ENCODE results near the gene ZNF281. TPM values are rescaled to one million over a fixed set of nuclear protein-coding genes. Genes with fewer than 3 reads are reported as not detected.

ZNF281 gene
- total RNA-seq, 4 donors from 2014 or later, result 15.3 to 24.7 (median 18.5) TPM

DNA sequence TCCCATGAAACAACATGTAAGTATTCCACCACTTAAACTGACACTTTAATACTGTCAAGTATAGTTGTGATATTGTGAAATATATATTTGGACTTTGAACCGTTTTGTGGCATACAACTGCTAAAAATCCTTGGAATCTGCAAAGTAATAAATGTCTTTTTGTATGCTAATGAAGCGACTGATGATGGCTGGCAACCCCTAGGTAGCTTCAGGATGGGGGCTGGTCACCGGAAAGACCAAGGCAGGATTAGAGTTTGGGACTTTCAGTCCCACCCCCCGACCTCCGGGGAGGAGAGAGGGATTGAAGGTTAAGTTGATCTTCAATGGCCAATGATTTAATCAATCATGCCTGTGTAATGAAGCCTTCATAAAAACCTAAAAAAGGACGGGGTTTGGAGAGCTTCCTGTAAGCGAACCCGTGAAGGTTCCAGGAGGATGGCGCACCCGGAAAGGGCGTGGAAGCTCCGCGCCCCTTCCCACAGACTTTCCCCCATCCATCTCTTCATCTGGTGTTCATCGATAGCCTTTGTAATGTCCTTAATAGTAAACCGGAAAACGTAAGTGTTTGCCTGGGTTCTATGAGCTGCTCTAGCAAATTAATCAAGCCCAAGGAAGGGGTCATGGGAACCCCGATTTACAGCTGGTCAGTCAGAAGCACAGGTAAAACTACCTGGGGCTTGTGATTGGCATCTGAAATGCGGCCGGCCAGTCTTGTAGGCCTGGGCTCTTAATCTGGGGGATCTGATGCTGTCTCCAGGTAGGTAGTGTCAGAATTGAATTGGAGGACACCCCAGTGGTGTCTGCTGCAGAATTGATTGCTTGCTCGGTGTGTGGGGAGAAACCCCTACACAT, 1.8 kb upstream of the ZNF281 start:
- H3K9me3 ChIP-seq, result no peaks in the 10 kb centered on the region
- H3K27me3 ChIP-seq, result no peaks in the 10 kb centered on the region
- peaks cover 0 to 5% of the 10 kb centered on the region in 2 donors for H3K4me1 ChIP-seq
- H3K27ac ChIP-seq, result no peak overlapping the region
- intact Hi-C loops (cut with DNase I; ENCODE audit: low total_unique reads), result no loop called here
- TF ChIP-seq, protein P1, sequence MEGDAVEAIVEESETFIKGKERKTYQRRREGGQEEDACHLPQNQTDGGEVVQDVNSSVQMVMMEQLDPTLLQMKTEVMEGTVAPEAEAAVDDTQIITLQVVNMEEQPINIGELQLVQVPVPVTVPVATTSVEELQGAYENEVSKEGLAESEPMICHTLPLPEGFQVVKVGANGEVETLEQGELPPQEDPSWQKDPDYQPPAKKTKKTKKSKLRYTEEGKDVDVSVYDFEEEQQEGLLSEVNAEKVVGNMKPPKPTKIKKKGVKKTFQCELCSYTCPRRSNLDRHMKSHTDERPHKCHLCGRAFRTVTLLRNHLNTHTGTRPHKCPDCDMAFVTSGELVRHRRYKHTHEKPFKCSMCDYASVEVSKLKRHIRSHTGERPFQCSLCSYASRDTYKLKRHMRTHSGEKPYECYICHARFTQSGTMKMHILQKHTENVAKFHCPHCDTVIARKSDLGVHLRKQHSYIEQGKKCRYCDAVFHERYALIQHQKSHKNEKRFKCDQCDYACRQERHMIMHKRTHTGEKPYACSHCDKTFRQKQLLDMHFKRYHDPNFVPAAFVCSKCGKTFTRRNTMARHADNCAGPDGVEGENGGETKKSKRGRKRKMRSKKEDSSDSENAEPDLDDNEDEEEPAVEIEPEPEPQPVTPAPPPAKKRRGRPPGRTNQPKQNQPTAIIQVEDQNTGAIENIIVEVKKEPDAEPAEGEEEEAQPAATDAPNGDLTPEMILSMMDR (IDR thresholded peaks at IDR 0.05), result no peak
- no peak for TF ChIP-seq POLR2A (IDR thresholded peaks at IDR 0.05)
- no peak overlapping the region for H3K4me3 ChIP-seq
- DNase-seq, result no peak
- H3K36me3 ChIP-seq, result no peaks in the 10 kb centered on the region

DNA sequence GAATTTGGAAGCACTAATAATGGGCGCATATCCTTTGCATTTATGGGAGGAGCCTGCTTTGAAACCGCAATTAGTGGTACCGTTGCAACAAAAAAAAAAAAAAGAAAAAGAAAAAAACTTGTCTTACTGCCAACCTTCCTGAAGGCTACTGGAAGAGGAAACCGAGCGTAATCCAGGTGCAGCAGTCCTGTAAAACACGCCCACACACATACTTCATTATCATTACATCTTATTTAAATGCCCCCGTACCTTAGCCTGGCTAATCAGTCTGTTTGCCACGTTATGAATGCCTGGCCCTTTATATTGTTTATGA, 686 bp upstream of the ZNF281 start:
- peaks cover 4 to 5% of the 10 kb centered on the region in 2 donors for H3K4me1 ChIP-seq
- TF ChIP-seq, protein P1 (IDR thresholded peaks at IDR 0.05), result no peak
- no peak for TF ChIP-seq POLR2A (IDR thresholded peaks at IDR 0.05)
- H3K36me3 ChIP-seq, result no peaks in the 10 kb centered on the region
- H3K9me3 ChIP-seq, result no peaks in the 10 kb centered on the region
- peak overlapping the region in 1 of 2 donors; percentile 85 for H3K4me3 ChIP-seq
- DNase-seq, result no peak
- H3K27ac ChIP-seq, result peak overlapping the region in 1 of 2 donors; percentile 78
- intact Hi-C loops (cut with DNase I; ENCODE audit: low total_unique reads), result no loop called here
- H3K27me3 ChIP-seq, result no peaks in the 10 kb centered on the region

DNA sequence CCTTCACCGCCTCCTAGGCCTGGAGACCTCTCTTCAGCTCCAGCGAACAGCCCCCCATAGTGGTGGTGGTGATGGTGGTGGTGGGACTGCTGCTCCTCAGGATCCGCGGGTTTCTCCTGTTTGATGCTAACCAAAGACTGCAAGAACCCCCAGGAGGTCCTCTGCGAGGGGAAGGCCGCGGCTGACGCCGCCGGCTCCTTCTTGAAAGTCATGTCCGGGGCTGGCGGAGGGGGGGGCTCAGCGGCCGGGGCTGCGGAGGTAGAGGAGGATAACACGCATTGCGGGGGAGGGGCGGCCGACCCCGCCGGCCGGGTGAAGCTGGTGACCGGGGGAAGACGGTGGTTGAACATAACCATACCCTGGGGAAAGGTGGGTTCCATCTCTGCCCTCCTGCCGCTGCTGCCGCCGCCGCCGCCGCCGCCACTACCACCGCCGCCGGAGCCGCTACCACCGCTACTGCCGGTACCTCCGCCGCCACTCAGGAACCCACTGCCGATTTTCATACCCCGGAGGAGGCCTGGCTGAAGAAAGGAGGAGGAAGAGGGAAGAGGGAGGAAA, 554 bp downstream of the ZNF281 start:
- no peak for TF ChIP-seq POLR2A (IDR thresholded peaks at IDR 0.05)
- TF ChIP-seq, protein P1 (IDR thresholded peaks at IDR 0.05), result no peak
- peak overlapping the region; percentile 78 to 85 for H3K27ac ChIP-seq
- no peaks in the 10 kb centered on the region for H3K27me3 ChIP-seq
- H3K4me3 ChIP-seq, result peak overlapping the region; percentile 85 to 92
- peak; percentile 24 to 27 for DNase-seq
- intact Hi-C loops (cut with DNase I; ENCODE audit: low total_unique reads), result no loop called here
- no peaks in the 10 kb centered on the region for H3K9me3 ChIP-seq
- peaks cover 5 to 12% of the 10 kb centered on the region in 2 donors for H3K4me1 ChIP-seq
- no peaks in the 10 kb centered on the region for H3K36me3 ChIP-seq

DNA sequence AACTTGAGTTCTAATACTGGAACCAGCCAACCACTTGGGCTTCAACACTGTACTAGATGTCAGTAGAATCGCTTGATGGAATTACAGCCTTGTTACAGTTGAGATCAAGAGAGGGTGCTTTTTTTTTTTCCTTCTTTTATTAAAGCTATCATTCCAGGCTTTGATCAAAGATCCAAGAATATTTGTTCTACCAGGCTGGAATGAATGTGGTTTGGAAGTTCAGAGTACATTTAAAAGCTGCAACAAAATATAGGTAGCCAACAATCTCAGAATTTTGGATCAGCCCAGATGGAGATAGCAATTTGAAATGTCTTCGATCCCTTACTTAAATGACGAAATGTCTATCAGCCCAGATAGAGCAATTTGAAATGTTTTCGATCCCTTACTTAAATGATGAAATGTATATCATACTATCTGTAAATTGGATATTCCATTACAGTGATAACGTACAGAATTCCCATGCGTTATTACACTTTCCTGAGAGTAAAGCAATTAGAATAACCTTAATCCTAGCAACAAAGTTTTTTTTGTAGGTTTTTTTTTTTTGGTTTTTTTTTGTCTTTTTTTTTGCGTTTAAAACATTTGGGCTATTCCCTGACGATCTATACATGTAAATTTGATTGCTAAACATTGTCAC, 3.6 kb downstream of the ZNF281 start:
- no peak for DNase-seq
- H3K4me1 ChIP-seq, result peaks cover 5 to 14% of the 10 kb centered on the region in 2 donors
- no peaks in the 10 kb centered on the region for H3K27me3 ChIP-seq
- H3K36me3 ChIP-seq, result no peaks in the 10 kb centered on the region
- no peak overlapping the region for H3K27ac ChIP-seq
- intact Hi-C loops (cut with DNase I; ENCODE audit: low total_unique reads), result no loop called here
- no peaks in the 10 kb centered on the region for H3K9me3 ChIP-seq
- no peak overlapping the region for H3K4me3 ChIP-seq
- TF ChIP-seq, protein P1 (IDR thresholded peaks at IDR 0.05), result no peak
- TF ChIP-seq POLR2A (IDR thresholded peaks at IDR 0.05), result no peak

DNA sequence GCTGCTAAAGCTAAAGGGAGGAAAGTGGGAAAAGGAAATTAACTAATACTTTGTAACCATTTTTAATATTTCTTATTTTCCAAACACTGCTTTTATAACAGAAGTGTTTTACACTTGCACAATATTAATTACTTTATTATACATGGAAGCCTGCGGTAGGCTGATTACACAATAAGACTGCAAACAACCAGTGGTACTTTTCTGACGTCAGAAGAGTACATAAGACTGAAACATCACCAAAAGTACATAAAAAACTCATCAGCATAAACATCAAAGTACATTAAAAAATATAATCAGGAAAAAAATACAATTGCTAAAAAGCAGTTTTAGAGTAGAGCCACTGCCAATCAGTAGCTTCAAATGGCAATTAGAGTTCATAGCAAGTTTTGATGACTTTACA, 4.6 kb downstream of the ZNF281 start:
- no peaks in the 10 kb centered on the region for H3K9me3 ChIP-seq
- H3K36me3 ChIP-seq, result no peaks in the 10 kb centered on the region
- H3K4me3 ChIP-seq, result no peak overlapping the region
- intact Hi-C loops (cut with DNase I; ENCODE audit: low total_unique reads), result no loop called here
- DNase-seq, result no peak
- TF ChIP-seq, protein P1 (IDR thresholded peaks at IDR 0.05), result no peak
- TF ChIP-seq POLR2A (IDR thresholded peaks at IDR 0.05), result no peak
- H3K27ac ChIP-seq, result no peak overlapping the region
- peaks cover 5 to 14% of the 10 kb centered on the region in 2 donors for H3K4me1 ChIP-seq
- no peaks in the 10 kb centered on the region for H3K27me3 ChIP-seq

All from uterus (tissue), 4 donors.